Activated naive CD4-positive, alpha-beta T cell treated with anti-CD3 and anti-CD28 coated beads for 36 hours (primary cell): ENCODE data around the gene TIFAB. TPM values are rescaled to one million over a fixed set of nuclear protein-coding genes. Genes with fewer than 3 reads are reported as not detected.
A peak's percentile ranks its signal among the peaks of the same experiment; 100 is the strongest.

Experiments
- CTCF ChIA-PET: fragments of 350-600 bp; sonication (Branson Sonifier 250); formaldehyde crosslinking; loops from one replicate; lab custom pipeline; 2021; ENCODE audit warnings: antibody characterized with exemption; lab: Charles Lee
- DNase-seq: peaks from one replicate; pipeline ENCODE4 v3.0.0-alpha.2; 2020
- H3K27ac Mint-ChIP-seq: one replicate; pipeline ENCODE4 v1.8.0; 2021; ENCODE audit warnings: mild to moderate bottlenecking, mixed read lengths
- H3K27me3 Mint-ChIP-seq: one replicate; pipeline ENCODE4 v1.8.0; 2021; ENCODE audit warnings: low read depth, mixed read lengths
- H3K36me3 Mint-ChIP-seq: one replicate; pipeline ENCODE4 v1.8.0; 2021; ENCODE audit warnings: low read depth, mixed read lengths
- H3K4me1 Mint-ChIP-seq: one replicate; pipeline ENCODE4 v1.8.0; 2021; ENCODE audit warnings: low read depth, mixed read lengths
- H3K4me3 Mint-ChIP-seq: one replicate; pipeline ENCODE4 v1.8.0; 2021; ENCODE audit warnings: mild to moderate bottlenecking, moderate library complexity, mixed read lengths
- H3K9me3 Mint-ChIP-seq: one replicate; pipeline ENCODE4 v1.8.0; 2021; ENCODE audit warnings: mixed read lengths
- intact Hi-C: fragments of 100-400 bp; cut with micrococcal nuclease; formaldehyde crosslinking; loops from one replicate; pipeline ENCODE4 v1.15.1; 2023
- total RNA-seq, 2 experiments: library from RNA; stranded (reverse); gene quantifications; one replicate each; pipeline ENCODE4 v1.2.3, GENCODE V29; 2021

Gene TIFAB
- total RNA-seq, 2 experiments from 2014 or later: not detected

DNA sequence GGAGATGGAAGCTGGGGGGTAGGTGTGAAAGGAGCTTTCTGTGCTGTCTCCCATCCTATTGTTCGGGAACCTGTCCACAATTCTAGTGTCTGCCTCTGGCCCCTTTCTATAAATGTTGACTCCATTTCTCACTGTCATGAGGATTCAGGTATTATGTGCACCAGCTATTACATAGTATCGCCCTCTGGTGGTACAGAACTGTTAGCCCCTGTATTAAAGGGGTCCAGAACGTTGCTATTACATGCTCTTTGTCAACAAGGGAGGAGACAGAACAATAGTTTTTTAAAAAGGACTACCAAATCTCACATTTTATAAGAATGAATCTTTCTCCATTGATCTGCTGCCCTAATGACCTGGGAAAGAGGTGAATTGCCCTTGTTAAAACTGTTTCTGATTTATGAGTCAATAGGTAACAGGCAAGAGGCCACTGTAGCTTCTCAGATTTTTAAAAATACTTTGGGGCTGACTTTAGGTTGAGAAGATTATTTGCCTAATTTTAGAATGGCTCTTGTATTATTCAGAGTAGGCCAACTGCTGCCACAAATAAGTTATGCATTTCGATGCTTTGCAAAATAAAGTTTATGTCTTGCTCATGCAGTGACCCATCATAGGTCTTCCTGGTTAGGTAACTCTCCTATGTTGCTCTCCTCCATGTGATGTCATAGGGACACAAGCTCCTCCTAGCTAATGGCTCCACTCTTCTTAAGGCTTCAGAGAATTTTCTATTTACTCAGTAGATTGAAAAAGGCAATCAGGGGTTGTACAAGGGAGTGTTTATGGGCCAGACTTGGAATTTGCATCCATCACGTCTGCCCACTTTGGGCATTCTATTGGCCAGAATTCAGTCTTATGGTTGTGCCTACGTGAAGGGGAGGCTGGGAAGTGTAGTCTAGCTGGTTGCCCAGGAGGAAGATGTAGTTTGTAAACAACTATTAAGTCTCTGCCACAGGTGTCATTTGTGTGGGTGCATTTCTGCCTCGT is 25.8 kb downstream of the TIFAB start:
- H3K36me3 Mint-ChIP-seq: no peaks in the 10 kb centered on the region
- intact Hi-C loops: loop anchor here (1.0 kb wide), 2 partner anchors 27 to 49 kb away; partner anchors contain the start of gene MACROH2A1

DNA sequence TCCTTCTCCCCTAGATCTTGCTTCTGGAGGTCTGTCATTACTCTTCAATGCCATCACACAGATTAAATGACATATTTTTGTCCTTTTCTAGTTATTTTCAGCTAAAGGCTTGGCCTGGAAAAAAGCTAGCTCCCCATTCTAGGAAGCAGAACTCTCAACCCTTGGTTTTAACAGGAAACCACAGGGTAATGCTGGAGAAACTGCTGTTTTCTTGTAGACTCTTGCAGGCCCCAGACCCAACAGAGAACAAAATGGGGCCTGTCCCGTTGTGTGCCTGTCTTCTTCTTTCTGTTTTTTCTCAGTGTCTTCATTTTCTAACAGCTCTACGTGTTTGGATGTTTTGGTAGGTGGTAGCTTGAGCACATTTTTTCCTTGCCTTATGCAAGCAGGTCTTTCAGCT is 26.5 kb downstream of the TIFAB start:
- peaks cover 6% of the 10 kb centered on the region for H3K9me3 Mint-ChIP-seq
- DNase-seq: no peak
- H3K36me3 Mint-ChIP-seq: no peaks in the 10 kb centered on the region
- intact Hi-C loops: loop anchor here (1.0 kb wide), 2 partner anchors 26 to 48 kb away; partner anchors contain the start of gene MACROH2A1
- H3K27me3 Mint-ChIP-seq: no peaks in the 10 kb centered on the region
- no peak overlapping the region for H3K4me3 Mint-ChIP-seq
- CTCF ChIA-PET: interaction anchor here (0.6 to 2.4 kb wide), 22 partner anchors 11 to 479 kb away, joined by 3 to 10 read pairs (median 3); no protein-coding TSS in a partner anchor
- H3K27ac Mint-ChIP-seq: no peak overlapping the region
- H3K4me1 Mint-ChIP-seq: peaks cover 3% of the 10 kb centered on the region

More for the DNA sequence above, 25.8 kb downstream of the TIFAB start:
- Mint-ChIP-seq H3K4me3 (no peak overlapping the region), H3K9me3 (peaks cover 6% of the 10 kb centered on the region), H3K4me1 (peaks cover 3% of the 10 kb centered on the region), H3K27ac (no peak overlapping the region), H3K27me3 (no peaks in the 10 kb centered on the region)
- CTCF ChIA-PET: interaction anchor here (0.6 to 2.4 kb wide), 20 partner anchors 13 to 611 kb away, joined by 3 to 10 read pairs (median 4); no protein-coding TSS in a partner anchor
- DNase-seq: peak; percentile 42

- CTCF ChIA-PET: interaction anchor here (0.8 to 2.4 kb wide), 3 partner anchors 19 to 142 kb away, joined by 3 to 10 read pairs (median 3); no protein-coding TSS in a partner anchor
- H3K27ac Mint-ChIP-seq: no peak overlapping the region
- peaks cover 9% of the 10 kb centered on the region for H3K9me3 Mint-ChIP-seq
- intact Hi-C loops: no loop called here
- no peak overlapping the region for H3K4me3 Mint-ChIP-seq
- peaks cover 6% of the 10 kb centered on the region for H3K27me3 Mint-ChIP-seq
- H3K4me1 Mint-ChIP-seq: peaks cover 3% of the 10 kb centered on the region
- H3K36me3 Mint-ChIP-seq: peaks cover 2% of the 10 kb centered on the region
- no peak for DNase-seq
Observed at GRCh38 chr5:135423846-135424168, 28.3 kb downstream of the TIFAB start.

DNA sequence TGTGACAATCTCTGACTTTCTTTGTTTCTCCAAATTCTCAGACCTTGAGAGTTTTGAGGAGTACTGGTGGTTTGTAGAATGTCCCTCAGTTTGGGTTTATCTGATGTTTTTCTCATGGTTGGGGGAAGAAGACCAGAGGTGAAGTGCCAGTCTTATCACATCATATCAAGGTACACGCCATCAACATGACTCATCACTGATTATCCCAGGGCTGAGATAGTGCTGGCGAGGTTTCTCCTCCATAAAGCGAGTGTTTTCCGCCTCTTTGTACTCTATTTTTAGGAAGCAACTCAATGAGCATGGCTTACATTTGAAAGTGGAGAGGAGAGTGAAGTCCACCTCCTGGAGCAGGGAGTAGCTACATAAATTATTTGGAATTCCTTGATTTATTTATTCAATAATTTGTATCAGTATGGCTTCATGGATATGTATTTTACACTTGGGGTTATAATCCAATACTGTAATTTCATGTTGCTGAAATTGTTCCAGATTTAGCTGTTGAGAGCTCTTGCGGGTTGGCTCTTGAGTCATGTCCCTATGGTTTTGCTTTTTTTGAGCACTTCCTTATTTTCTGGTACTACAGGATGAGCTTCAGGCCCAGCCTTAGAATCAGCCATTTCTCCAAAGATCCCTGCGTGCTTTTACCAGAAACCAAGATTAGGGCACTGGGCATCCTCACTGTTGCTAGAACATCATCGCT is 28.9 kb downstream of the TIFAB start:
- Mint-ChIP-seq H3K27me3 (peaks cover 9% of the 10 kb centered on the region), H3K4me1 (peaks cover 3% of the 10 kb centered on the region), H3K4me3 (no peak overlapping the region), H3K27ac (no peak overlapping the region), H3K9me3 (peaks cover 5% of the 10 kb centered on the region), H3K36me3 (peaks cover 2% of the 10 kb centered on the region)
- CTCF ChIA-PET: interaction anchor here (0.6 to 1.0 kb wide), 3 partner anchors 19 to 439 kb away, joined by 3 read pairs; no protein-coding TSS in a partner anchor
- intact Hi-C loops: no loop called here
- no peak for DNase-seq

DNA sequence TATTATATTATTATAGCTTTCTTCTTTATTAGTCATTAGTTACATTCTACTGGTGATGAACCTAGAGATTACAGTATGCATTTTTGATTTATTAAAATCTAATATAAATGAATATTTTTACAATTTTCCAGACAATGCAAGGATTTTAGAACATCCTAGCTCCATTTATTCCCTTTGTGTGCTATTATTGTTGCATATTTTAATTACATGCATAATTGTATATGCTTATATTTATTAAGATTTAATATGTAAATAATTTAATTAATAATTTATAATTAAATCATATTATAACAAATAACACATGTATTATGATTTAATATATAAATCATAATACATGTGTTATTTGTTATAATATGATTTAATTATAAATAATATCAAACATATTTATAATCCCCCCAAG is 29.7 kb downstream of the TIFAB start:
- intact Hi-C loops: no loop called here
- DNase-seq: no peak
- H3K27ac Mint-ChIP-seq: no peak overlapping the region
- H3K9me3 Mint-ChIP-seq: peaks cover 5% of the 10 kb centered on the region
- CTCF ChIA-PET: interaction anchor here (0.6 kb wide), 1 partner anchor 119 kb away, joined by 4 read pairs; no protein-coding TSS in a partner anchor
- peaks cover 9% of the 10 kb centered on the region for H3K27me3 Mint-ChIP-seq
- no peak overlapping the region for H3K4me3 Mint-ChIP-seq
- peaks cover 2% of the 10 kb centered on the region for H3K36me3 Mint-ChIP-seq
- peaks cover 3% of the 10 kb centered on the region for H3K4me1 Mint-ChIP-seq

DNA sequence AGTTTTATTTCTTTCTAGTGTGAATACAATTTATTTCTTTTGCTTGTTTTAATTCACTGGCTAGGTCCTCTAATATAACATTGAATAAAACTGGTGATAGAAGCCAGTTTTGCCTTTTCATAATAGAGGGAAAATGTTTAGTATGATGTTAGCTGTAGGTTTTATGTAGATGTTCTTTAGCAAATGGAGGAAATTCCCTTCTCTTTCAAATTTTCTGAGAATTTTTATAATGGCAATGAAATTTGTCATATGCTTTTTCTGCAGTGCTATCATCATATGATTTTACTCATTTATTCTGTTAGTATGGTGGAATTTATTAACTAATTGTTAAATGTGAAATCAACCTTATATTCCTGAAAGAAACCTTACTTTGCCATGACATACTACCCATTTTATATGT is 35.1 kb downstream of the TIFAB start:
- intact Hi-C loops: no loop called here
- CTCF ChIA-PET: no interaction called here
- Mint-ChIP-seq H3K27ac (no peak overlapping the region), H3K4me1 (no peaks in the 10 kb centered on the region), H3K36me3 (peaks cover 2% of the 10 kb centered on the region), H3K4me3 (no peak overlapping the region), H3K9me3 (peaks cover 5% of the 10 kb centered on the region), H3K27me3 (peaks cover 11% of the 10 kb centered on the region)
- no peak for DNase-seq

DNA sequence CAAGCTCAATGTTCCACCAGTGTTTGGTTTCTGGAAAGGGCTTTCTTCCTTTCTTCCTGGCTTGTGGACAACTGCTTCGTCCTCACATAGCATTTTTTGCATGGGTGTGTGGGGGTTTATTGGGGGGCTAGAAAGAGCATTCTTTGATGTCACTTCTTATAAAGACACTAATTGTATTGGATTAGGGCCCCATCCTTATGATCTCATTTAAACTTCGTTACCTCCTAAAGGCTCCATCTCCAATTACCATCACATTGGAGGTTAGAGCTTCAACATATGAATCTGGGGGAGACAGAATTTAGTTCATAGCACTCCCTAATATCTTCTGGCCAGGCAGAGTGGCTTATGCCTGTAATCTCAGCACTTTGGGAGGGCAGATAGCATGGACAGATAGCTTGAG is 47.1 kb downstream of the TIFAB start:
- Mint-ChIP-seq H3K9me3 (peaks cover 3% of the 10 kb centered on the region), H3K4me1 (peaks cover 5% of the 10 kb centered on the region), H3K27ac (no peak overlapping the region), H3K36me3 (no peaks in the 10 kb centered on the region), H3K4me3 (no peak overlapping the region), H3K27me3 (peaks cover 7% of the 10 kb centered on the region)
- CTCF ChIA-PET: interaction anchor here (1.8 kb wide), 1 partner anchor 21 kb away, joined by 6 read pairs; no protein-coding TSS in a partner anchor
- intact Hi-C loops: no loop called here
- no peak for DNase-seq

GRCh38 chr5:135402031-135402430 is 50.1 kb downstream of the TIFAB start:
- Mint-ChIP-seq H3K4me3 (no peak overlapping the region), H3K9me3 (peaks cover 3% of the 10 kb centered on the region), H3K27me3 (peaks cover 4% of the 10 kb centered on the region), H3K36me3 (peaks cover 5% of the 10 kb centered on the region), H3K27ac (no peak overlapping the region), H3K4me1 (peaks cover 16% of the 10 kb centered on the region)
- no peak for DNase-seq
- intact Hi-C loops: no loop called here
- CTCF ChIA-PET: interaction anchor here (0.7 kb wide), 1 partner anchor 23 kb away, joined by 3 read pairs; no protein-coding TSS in a partner anchor

- Mint-ChIP-seq H3K27me3 (peaks cover 4% of the 10 kb centered on the region), H3K4me1 (peaks cover 26% of the 10 kb centered on the region), H3K27ac (no peak overlapping the region), H3K9me3 (peaks cover 3% of the 10 kb centered on the region), H3K4me3 (peak overlapping the region; percentile 7), H3K36me3 (peaks cover 7% of the 10 kb centered on the region)
- CTCF ChIA-PET: interaction anchor here (1.1 kb wide), 1 partner anchor 25 kb away, joined by 3 read pairs; no protein-coding TSS in a partner anchor
- intact Hi-C loops: no loop called here
- no peak for DNase-seq
Observed at GRCh38 chr5:135400866-135401265, 51.3 kb downstream of the TIFAB start.

DNA sequence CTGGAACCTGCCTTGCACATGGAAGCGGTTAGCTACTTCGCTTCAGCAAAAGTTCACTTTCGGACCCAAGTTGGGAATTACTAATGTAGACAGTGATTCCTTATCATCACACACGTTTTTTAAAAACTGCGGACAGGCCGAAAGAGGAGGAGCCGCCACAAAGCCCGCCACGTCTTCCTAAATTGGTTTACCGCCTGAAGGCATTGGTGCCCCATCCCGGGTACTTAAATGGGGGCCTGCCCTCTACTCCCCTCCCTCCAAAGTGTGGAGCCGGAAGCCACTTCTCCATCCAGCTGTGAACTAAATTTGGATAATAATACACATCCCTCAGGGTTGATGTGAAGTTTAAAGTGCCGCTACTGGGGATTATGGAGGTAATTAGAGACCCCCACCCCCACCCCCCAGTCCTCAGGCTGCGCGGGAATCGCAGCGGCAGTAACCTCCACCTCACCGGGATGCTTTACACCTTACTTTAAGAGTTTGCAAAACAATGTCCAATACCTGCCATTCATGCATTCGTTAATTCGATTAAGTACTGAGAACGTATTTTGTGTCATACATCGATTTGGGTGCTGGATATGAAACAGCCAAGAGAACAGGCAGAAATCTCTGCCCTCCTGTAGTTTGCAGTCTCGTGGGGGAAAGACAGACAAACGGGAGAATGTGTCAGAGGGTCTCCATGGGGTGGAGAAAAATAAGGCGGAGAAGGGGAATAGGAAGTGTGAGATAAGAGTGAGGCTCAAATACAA is 52.2 kb downstream of the TIFAB start:
- peaks cover 10% of the 10 kb centered on the region for H3K36me3 Mint-ChIP-seq
- intact Hi-C loops: loop anchor here (1.0 to 2.0 kb wide), 2 partner anchors 23 to 26 kb away; no protein-coding TSS in a partner anchor
- no peak for DNase-seq
- CTCF ChIA-PET: no interaction called here
- peak overlapping the region; percentile 85 for H3K4me3 Mint-ChIP-seq
- peaks cover under 1% of the 10 kb centered on the region for H3K9me3 Mint-ChIP-seq
- peak overlapping the region; percentile 78 for H3K27ac Mint-ChIP-seq
- peaks cover 35% of the 10 kb centered on the region for H3K4me1 Mint-ChIP-seq
- H3K27me3 Mint-ChIP-seq: peaks cover under 1% of the 10 kb centered on the region
